A549 (cell line): ENCODE results near the gene GTPBP3. TPM values are rescaled to one million over a fixed set of nuclear protein-coding genes. Genes with fewer than 3 reads are reported as not detected.

Experiments
- ATAC-seq, 2 experiments: fragments of 200-7000 bp in 1 of 2; fragments of >200 bp in 1 of 2; cut with Nextera tagmentation in 1 of 2; cut with Tn5 transposase in 1 of 2; 3 replicates each; pipeline versions ENCODE4 v1.8.0 to v1.9.1; 2018 to 2020; ENCODE audit warnings: mild to moderate bottlenecking in 1 of 2, moderate library complexity in 1 of 2
- CTCF ChIA-PET: fragments of 300-600 bp; sonication (Branson Sonifier 250); formaldehyde crosslinking; extraction: SDS; loops from one replicate; lab custom pipeline; 2021; ENCODE audit warnings: antibody characterized with exemption, inconsistent platforms; lab: Yijun Ruan, JAX
- POLR2A ChIA-PET: fragments of 350-600 bp; formaldehyde crosslinking; extraction: SDS; loops from one replicate; lab custom pipeline; 2021; ENCODE audit warnings: antibody characterized with exemption, inconsistent platforms; lab: Yijun Ruan, JAX
- DNase-seq, 2 experiments: peaks; one replicate each; pipeline versions ENCODE4 v3.0.0 to v3.0.0-alpha.2; 2011 to 2016; ENCODE audit warnings: low read depth in 1 of 2, low spot score in 1 of 2
- FAIRE-seq: peaks from 2 replicates; lab custom pipeline; 2011; peaks lifted over from hg19 to GRCh38; lab: Jason Lieb, UNC
- H3K27ac ChIP-seq, 2 experiments: fragments of >200 bp; sonication (Bioruptor Twin); formaldehyde crosslinking; 3 replicates each; pipeline ENCODE4 v1.5.1; 2016 to 2017
- H3K4me1 ChIP-seq: fragments of >200 bp; sonication (Bioruptor Twin); formaldehyde crosslinking; 3 replicates; pipeline ENCODE4 v1.6.1; 2016
- H3K4me2 ChIP-seq: fragments of >200 bp; sonication (Bioruptor Twin); formaldehyde crosslinking; 3 replicates; pipeline ENCODE4 v1.6.1; 2016
- H3K4me3 ChIP-seq: fragments of >200 bp; sonication (Bioruptor Twin); formaldehyde crosslinking; 3 replicates; pipeline ENCODE4 v1.5.1; 2016
- H3K9me3 ChIP-seq: fragments of >200 bp; sonication (Bioruptor Twin); formaldehyde crosslinking; 3 replicates; pipeline ENCODE4 v1.6.1; 2016
- BHLHE40 ChIP-seq: IDR thresholded peaks from 2 replicates; pipeline ENCODE4 v1.6.1; 2012; ENCODE audit warnings: low read depth, low read length, inconsistent platforms
- CBX2 ChIP-seq: fragments of 200-600 bp; sonication (generic); IDR thresholded peaks from 2 replicates; pipeline ENCODE4 v1.6.1; 2016; ENCODE audit warnings: low read depth, mild to moderate bottlenecking, borderline replicate concordance
- CBX8 ChIP-seq: fragments of 200-600 bp; sonication (generic); IDR thresholded peaks from 2 replicates; pipeline ENCODE4 v1.6.1; 2016
- HEYL ChIP-seq: fragments of 250-450 bp; sonication (Bioruptor Pico); IDR thresholded peaks from 2 replicates; pipeline ENCODE4 v1.8.0; 2021; ENCODE audit warnings: mild to moderate bottlenecking, moderate library complexity
- HOXA7 ChIP-seq: fragments of 250-450 bp; sonication (Bioruptor Pico); IDR thresholded peaks from 2 replicates; pipeline ENCODE4 v1.5.0; 2020; ENCODE audit warnings: mild to moderate bottlenecking, moderate library complexity
- HOXB13 ChIP-seq: fragments of 250-450 bp; sonication (Bioruptor Pico); IDR thresholded peaks from 2 replicates; pipeline ENCODE4 v1.5.0; 2020; ENCODE audit warnings: low read depth, mild to moderate bottlenecking, moderate library complexity
- KDM1A ChIP-seq: fragments of 200-600 bp; sonication (generic); IDR thresholded peaks from 2 replicates; pipeline ENCODE4 v1.6.1; 2016; ENCODE audit warnings: low read depth, mild to moderate bottlenecking
- NFE2L2 ChIP-seq: fragments of 150-350 bp; conservative IDR thresholded peaks from 2 replicates; pipeline ENCODE4 v1.6.1; 2014; ENCODE audit warnings: low read length
- PHF8 ChIP-seq: fragments of 200-600 bp; sonication (generic); IDR thresholded peaks from 2 replicates; pipeline ENCODE4 v1.6.1; 2016; ENCODE audit warnings: low read depth, mild to moderate bottlenecking, antibody characterized with exemption, moderate library complexity, borderline replicate concordance
- RAD21 ChIP-seq, 2 experiments: fragments of >200 bp in 1 of 2; sonication (Bioruptor Twin) in 1 of 2; formaldehyde crosslinking in 1 of 2; IDR thresholded peaks in 1 of 2; conservative IDR thresholded peaks in 1 of 2; 2 replicates in 1 of 2; 3 replicates in 1 of 2; pipeline ENCODE4 v1.6.1; 2012 to 2018; ENCODE audit warnings: inconsistent platforms in 1 of 2
- RCOR1 ChIP-seq: fragments of 150-350 bp; IDR thresholded peaks from 2 replicates; pipeline ENCODE4 v1.6.1; 2014; ENCODE audit warnings: antibody characterized with exemption, low read length, low read depth
- RNF2 ChIP-seq: fragments of 200-600 bp; sonication (generic); IDR thresholded peaks from 2 replicates; pipeline ENCODE4 v1.6.1; 2016; ENCODE audit warnings: low read depth, mild to moderate bottlenecking, antibody characterized with exemption, moderate library complexity, borderline replicate concordance
- SREBF2 ChIP-seq: fragments of 450-650 bp; IDR thresholded peaks from 2 replicates; pipeline ENCODE4 v1.6.1; 2014; ENCODE audit warnings: mild to moderate bottlenecking, moderate library complexity
- ZNF302 ChIP-seq: fragments of 250-450 bp; sonication (Bioruptor Pico); IDR thresholded peaks from 2 replicates; pipeline ENCODE4 v1.9.0; 2021; ENCODE audit warnings: inconsistent platforms, mild to moderate bottlenecking, moderate library complexity
- ZSCAN20 ChIP-seq: fragments of 250-450 bp; sonication (Bioruptor Pico); IDR thresholded peaks from 2 replicates; pipeline ENCODE4 v1.8.0; 2022; ENCODE audit warnings: mild to moderate bottlenecking, moderate library complexity
- WGBS: methylation state at CpG from one replicate; pipeline ENCODE4 v1.1.6; 2017; ENCODE audit errors: missing lambda C conversion rate; 5-methylcytosine and 5-hydroxymethylcytosine counted together
- polyA plus RNA-seq, 4 experiments: library from polyadenylated mRNA; depleted of rRNA in 3 of 4; stranded (reverse); fragments of >200 nt; fragmentation: RNase III in 1 of 4; extraction: RNeasy Plus Mini Kit Qiagen cat#74134 plus additional on column Dnase treatment in 1 of 4; gene quantifications; 2 replicates in 3 of 4; 3 replicates in 1 of 4; pipeline ENCODE4 v1.2.3, GENCODE V29; 2011 to 2017
- TF ChIP-seq, protein P1 (sequence below): fragments of >200 bp; sonication (Bioruptor Twin); formaldehyde crosslinking; IDR thresholded peaks from 2 replicates; pipeline ENCODE4 v1.6.1; 2016
- TF ChIP-seq, protein P2 (sequence below): fragments of 450-650 bp; IDR thresholded peaks from 2 replicates; pipeline ENCODE4 v1.6.1; 2014; ENCODE audit warnings: antibody characterized with exemption
- TF ChIP-seq, protein P3 (sequence below): fragments of >200 bp; sonication (Bioruptor Twin); formaldehyde crosslinking; IDR thresholded peaks from 3 replicates; pipeline ENCODE4 v1.6.1; 2016

Gene GTPBP3
- polyA plus RNA-seq, 2 of the 4 experiments (the other 2 are of a cell fraction), result 10.6 to 19.3 TPM

DNA sequence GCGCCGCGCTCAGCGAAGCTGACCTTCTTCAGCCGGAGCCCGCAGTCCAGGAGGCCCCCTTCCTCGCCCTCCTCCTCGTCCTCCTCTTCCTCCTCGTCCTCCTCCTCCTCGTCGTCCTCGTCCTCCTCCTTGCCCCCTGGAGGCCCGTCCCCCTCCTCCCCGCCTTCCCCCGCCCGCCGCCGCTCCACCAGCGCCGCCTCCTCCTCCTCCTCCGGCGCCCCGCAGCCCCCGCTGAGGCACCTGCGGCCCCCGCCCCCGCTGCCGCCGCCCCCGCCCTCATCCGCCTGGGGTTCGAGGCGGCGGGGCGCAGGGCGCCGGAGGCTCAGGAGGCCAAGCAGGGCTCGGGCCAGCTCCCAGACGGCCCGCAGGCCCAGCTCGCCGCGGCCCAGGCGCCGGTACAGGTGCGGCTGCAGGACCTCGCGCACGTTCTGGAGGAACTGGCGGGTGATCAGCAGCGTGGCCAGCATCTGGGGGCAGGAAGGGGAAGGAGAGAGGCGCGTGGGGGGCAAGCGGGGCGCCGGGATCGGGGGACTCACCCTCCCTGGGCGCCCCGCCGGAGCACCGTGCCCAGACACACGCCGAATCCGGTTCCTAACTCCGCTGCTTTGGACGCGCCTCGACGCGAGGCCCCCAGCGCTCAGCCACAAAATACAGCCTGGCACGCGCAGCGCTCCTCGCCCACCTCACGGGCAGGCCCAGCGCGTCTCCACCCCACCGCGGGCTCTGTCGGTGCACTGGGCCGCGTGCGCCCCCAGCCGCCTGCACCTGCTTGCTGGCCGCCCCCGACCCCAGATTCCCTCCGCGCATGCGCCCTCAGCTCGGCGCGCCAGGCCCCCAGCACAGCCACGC is 8.6 kb upstream of the GTPBP3 start:
- ATAC-seq, result no peak
- no peak overlapping the region for H3K4me3 ChIP-seq
- H3K4me1 ChIP-seq, result peaks cover 3% of the 10 kb centered on the region; the same call in 2 of the 3 replicates

DNA sequence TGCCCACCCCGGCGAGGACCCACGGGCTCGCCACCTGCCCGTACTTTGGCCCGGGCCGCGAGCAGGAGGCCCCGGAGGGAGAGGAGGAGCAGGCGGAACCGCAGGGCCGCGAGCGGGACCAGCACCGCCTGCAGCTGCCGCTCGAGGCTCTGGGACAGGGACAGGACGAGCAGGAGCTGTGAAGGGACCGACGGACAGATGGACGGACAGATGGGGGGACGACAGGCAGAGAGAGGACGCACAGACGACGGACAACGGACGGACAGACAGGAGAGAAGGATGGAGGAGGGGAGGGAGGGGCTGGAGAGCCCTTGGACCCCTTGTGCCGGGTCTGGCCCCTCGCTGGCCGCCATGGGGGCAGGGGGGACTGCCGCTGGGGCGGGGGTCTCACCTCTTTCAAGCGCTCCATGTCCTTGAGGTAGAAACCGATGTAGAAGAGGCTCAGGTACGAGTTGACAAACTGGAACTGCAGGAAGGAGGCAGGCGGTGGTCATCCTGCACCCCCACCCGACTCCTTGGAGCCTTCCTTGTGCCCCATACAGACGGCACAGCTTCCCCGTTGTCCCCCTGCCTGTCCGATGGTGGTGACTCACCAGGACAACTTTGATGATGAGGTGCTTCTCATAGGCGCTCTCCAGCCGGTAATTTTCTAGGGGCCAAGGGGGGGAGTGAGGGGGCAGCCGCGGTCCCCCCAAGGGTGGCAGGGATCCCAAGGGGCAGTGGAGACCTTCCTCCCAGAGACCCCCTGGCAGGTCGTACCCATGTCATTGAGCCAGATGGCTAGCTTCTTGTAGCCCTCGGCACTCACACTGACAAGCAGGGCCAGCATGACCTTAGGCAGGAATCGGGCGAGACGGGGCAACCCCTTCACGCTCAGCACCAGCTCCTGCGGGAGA is 7.7 kb upstream of the GTPBP3 start:
- CTCF ChIA-PET, result interaction anchor here (0.8 to 1.0 kb wide), 2 partner anchors 24 to 46 kb away, joined by 3 read pairs; partner anchors contain the start of gene MRPL34
- ATAC-seq (no peak), DNase-seq (no peak), FAIRE-seq (no peak)
- no peak overlapping the region for H3K4me2 ChIP-seq
- H3K9me3 ChIP-seq, result no peaks in the 10 kb centered on the region
- H3K4me1 ChIP-seq, result peaks cover 5% of the 10 kb centered on the region; the same call in 2 of the 3 replicates
- H3K4me3 ChIP-seq, result no peak overlapping the region
- POLR2A ChIA-PET, result no interaction called here
- WGBS, result 92% methylated on average over 44 of the region's 51 CpGs
- no peak overlapping the region for H3K27ac ChIP-seq
- TF ChIP-seq RCOR1 (no peak), CBX2 (no peak), CBX8 (no peak), BHLHE40 (no peak), ZSCAN20 (no peak), RAD21 (conservative IDR thresholded peaks at IDR 0.05 in 1 of 2, IDR thresholded peaks at IDR 0.05 in 1 of 2) (no peak)

More for the DNA sequence above, 8.6 kb upstream of the GTPBP3 start:
- H3K4me2 ChIP-seq, result no peak overlapping the region
- POLR2A ChIA-PET, result no interaction called here
- no peak for TF ChIP-seq KDM1A
- TF ChIP-seq, protein P1, sequence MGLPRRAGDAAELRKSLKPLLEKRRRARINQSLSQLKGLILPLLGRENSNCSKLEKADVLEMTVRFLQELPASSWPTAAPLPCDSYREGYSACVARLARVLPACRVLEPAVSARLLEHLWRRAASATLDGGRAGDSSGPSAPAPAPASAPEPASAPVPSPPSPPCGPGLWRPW, result no peak
- TF ChIP-seq ZNF302 (CRISPR knock-in tag), result no peak
- TF ChIP-seq HOXB13 (CRISPR knock-in tag), result no peak
- TF ChIP-seq SREBF2, result no peak
- TF ChIP-seq HEYL, result no peak
- TF ChIP-seq, protein P2, sequence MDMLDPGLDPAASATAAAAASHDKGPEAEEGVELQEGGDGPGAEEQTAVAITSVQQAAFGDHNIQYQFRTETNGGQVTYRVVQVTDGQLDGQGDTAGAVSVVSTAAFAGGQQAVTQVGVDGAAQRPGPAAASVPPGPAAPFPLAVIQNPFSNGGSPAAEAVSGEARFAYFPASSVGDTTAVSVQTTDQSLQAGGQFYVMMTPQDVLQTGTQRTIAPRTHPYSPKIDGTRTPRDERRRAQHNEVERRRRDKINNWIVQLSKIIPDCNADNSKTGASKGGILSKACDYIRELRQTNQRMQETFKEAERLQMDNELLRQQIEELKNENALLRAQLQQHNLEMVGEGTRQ, result no peak
- no peak for TF ChIP-seq RCOR1
- TF ChIP-seq, protein P3, sequence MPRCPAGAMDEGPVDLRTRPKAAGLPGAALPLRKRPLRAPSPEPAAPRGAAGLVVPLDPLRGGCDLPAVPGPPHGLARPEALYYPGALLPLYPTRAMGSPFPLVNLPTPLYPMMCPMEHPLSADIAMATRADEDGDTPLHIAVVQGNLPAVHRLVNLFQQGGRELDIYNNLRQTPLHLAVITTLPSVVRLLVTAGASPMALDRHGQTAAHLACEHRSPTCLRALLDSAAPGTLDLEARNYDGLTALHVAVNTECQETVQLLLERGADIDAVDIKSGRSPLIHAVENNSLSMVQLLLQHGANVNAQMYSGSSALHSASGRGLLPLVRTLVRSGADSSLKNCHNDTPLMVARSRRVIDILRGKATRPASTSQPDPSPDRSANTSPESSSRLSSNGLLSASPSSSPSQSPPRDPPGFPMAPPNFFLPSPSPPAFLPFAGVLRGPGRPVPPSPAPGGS, result no peak
- no peak for TF ChIP-seq RNF2
- TF ChIP-seq PHF8, result no peak
- no peak for TF ChIP-seq HOXA7 (CRISPR knock-in tag)
- no peak for TF ChIP-seq NFE2L2
- TF ChIP-seq, all 56 proteins: peak for 0
- DNase-seq (no peak), FAIRE-seq (no peak)
- 98% methylated on average over 39 of the region's 94 CpGs for WGBS
- H3K27ac ChIP-seq, result no peak overlapping the region
- CTCF ChIA-PET, result interaction anchor here (1.0 kb wide), 1 partner anchor 45 kb away, joined by 3 read pairs; no protein-coding TSS in a partner anchor
- no peaks in the 10 kb centered on the region for H3K9me3 ChIP-seq
